ENCODE results near the gene C1orf198. TPM values are rescaled to one million over a fixed set of nuclear protein-coding genes. Genes with fewer than 3 reads are reported as not detected.

Gene C1orf198
- total and polyA plus RNA-seq, 2 of the 8 experiments (the other 6 are each of a cell fraction or from before 2014, with no cell fraction given): 30.6 to 45.0 TPM

- Histone ChIP-seq H3K14ac (ENCODE audit: insufficient read length) (no peak overlapping the region), H2BK15ac (ENCODE audit: low read length) (no peak overlapping the region), H3K9ac (replicated peaks in 1 of 4; ENCODE audit: extremely low read depth in 1 of 4, low read depth in 3 of 4, low read length in 3 of 4) (no peak overlapping the region), H2AK5ac (ENCODE audit: low read depth, low read length) (no peak overlapping the region), H3K4me2 (ENCODE audit: insufficient read depth in 1 of 2, low read depth in 2 of 2, low read length in 2 of 2) (no peak overlapping the region), H2BK12ac (ENCODE audit: low read depth, low read length) (no peak overlapping the region), H3K79me1 (ENCODE audit: low read depth, low read length) (no peaks in the 10 kb centered on the region), H3K36me3 (ENCODE audit: control insufficient read depth in 2 of 4, insufficient read depth in 4 of 4, low read length in 3 of 4) (no peaks in the 10 kb centered on the region), H2BK20ac (ENCODE audit: low read length) (no peak overlapping the region), H3K23ac (ENCODE audit: insufficient read length) (no peak overlapping the region), H4K20me1 (replicated peaks in 1 of 2; ENCODE audit: control insufficient read depth in 1 of 2, insufficient read depth in 2 of 2, low read length in 2 of 2) (no peaks in the 10 kb centered on the region), H3K9me3 (ENCODE audit: insufficient read depth in 2 of 2, low read depth in 1 of 2, low read length in 1 of 2) (no peaks in the 10 kb centered on the region), H2BK5ac (ENCODE audit: low read depth, low read length) (no peak overlapping the region), H2AFZ (ENCODE audit: low read length) (no peak overlapping the region), H3K27me3 (replicated peaks in 1 of 4; ENCODE audit: control insufficient read depth in 3 of 4, extremely low read depth in 1 of 4, insufficient read depth in 3 of 4, low read length in 3 of 4) (peaks cover 7 to 25% (median 18%) of the 10 kb centered on the region in 4 experiments), H3K27ac (ENCODE audit: low read depth, low read length) (no peak overlapping the region), H3K23me2 (ENCODE audit: low read depth, low read length) (no peaks in the 10 kb centered on the region), H3K4me1 (replicated peaks in 1 of 4; ENCODE audit: control insufficient read depth in 3 of 4, insufficient read depth in 4 of 4, low read length in 3 of 4) (0 out of 7 replicates have a peak, but pooled peaks cover 0 to 2% (median 0%) of the 10 kb centered on the region in 4 experiments), H3K56ac (replicated peaks; ENCODE audit: insufficient read length, low read depth, low read length) (no peak overlapping the region), H2BK120ac (replicated peaks; ENCODE audit: low read depth, low read length) (no peak overlapping the region), H4K8ac (ENCODE audit: extremely low read depth, insufficient read depth, low read length) (no peak overlapping the region), H3K79me2 (ENCODE audit: control insufficient read depth in 1 of 2, insufficient read depth in 2 of 2, low read length in 2 of 2) (no peaks in the 10 kb centered on the region), H4K5ac (ENCODE audit: insufficient read length, low read depth, low read length) (no peak overlapping the region), H4K91ac (replicated peaks; ENCODE audit: insufficient read length, low read length) (no peak overlapping the region), H3K4me3 (ENCODE audit: extremely low read depth in 1 of 4, insufficient read depth in 2 of 4, low read depth in 3 of 4, low read length in 4 of 4) (no peak overlapping the region), H3K18ac (ENCODE audit: extremely low read depth, low read length) (no peak overlapping the region), H3K4ac (replicated peaks; ENCODE audit: insufficient read length, low read depth, low read length) (no peak overlapping the region)
- FAIRE-seq (no peak), DNase-seq (ENCODE audit: low read depth in 1 of 2, low spot score in 2 of 2) (peak in 1 of 2 experiments; percentile 19)
- ChIA-PET POLR2A (ENCODE audit: partially characterized antibody) (no interaction called here), CTCF (ENCODE audit: partially characterized antibody) (interaction anchor here (0.8 to 1.2 kb wide), 8 partner anchors 9 to 147 kb away, joined by 3 to 5 read pairs (median 3); partner anchors contain the start of gene AGT)
- 94% methylated on average over 5 of the region's 5 CpGs; no CpG with 5 or more reads in 1 of the 2 experiments for WGBS, 2 experiments (ENCODE audit: extremely low coverage in 1 of 2, insufficient coverage in 1 of 2, insufficient read length in 1 of 2, insufficient replicate concordance in 2 of 2, low coverage in 1 of 2, low lambda C conversion rate in 2 of 2, missing lambda C conversion rate in 1 of 2)
- no peak for TF ChIP-seq PHF8 (conservative IDR thresholded peaks at IDR 0.05; ENCODE audit: low read depth, low read length)
- TF ChIP-seq TCF12 (IDR thresholded peaks at IDR 0.05; ENCODE audit: low read depth, low read length): no peak
- TF ChIP-seq E2F6 (IDR thresholded peaks at IDR 0.05): no peak
- no peak for TF ChIP-seq KDM4A (IDR thresholded peaks at IDR 0.05; ENCODE audit: low read depth, low read length, severe bottlenecking)
- no peak for TF ChIP-seq USF2 (IDR thresholded peaks at IDR 0.05; ENCODE audit: low read length)
These were observed 76.2 kb downstream of the C1orf198 start for GRCh38 chr1:230791986-230792564.
